ENCODE data around the gene ASPSCR1.

GRCh38 chr17:82042649-82043048 lies 65.2 kb downstream of the ASPSCR1 start:
- TF ChIP-seq POLR2A (IDR thresholded peaks at IDR 0.05) (no peak), CTCF (IDR thresholded peaks at IDR 0.05) (no peak), EP300 (IDR thresholded peaks at IDR 0.05) (no peak), POLR2AphosphoS5 (IDR thresholded peaks at IDR 0.05) (no peak)

Data from upper lobe of left lung (tissue), 4 donors.